HCT116 (cell line): Measurements from ENCODE around the gene AGER. TPM values are rescaled to one million over a fixed set of nuclear protein-coding genes. Genes with fewer than 3 reads are reported as not detected.

Experiments
- ATAC-seq: fragments of 200-7000 bp; cut with Tn5 transposase; 2 replicates; pipeline ENCODE4 v1.9.1; 2020; ENCODE audit warnings: mild to moderate bottlenecking, moderate library complexity
- BruUV-seq: library from RNA; stranded (reverse); fragments of 400-500 nt; replicated peaks from 2 replicates; lab custom pipeline; 2021; lab: Mats Ljungman, UMichigan
- CTCF ChIA-PET: fragments of 300-600 bp; sonication (Branson Sonifier 250); formaldehyde crosslinking; loops from one replicate; lab custom pipeline; 2021; ENCODE audit warnings: antibody characterized with exemption; lab: Charles Lee
- POLR2A ChIA-PET: fragments of 300-600, 350-600 bp; sonication (Branson Sonifier 250); formaldehyde crosslinking; loops from one replicate; lab custom pipeline; 2021; ENCODE audit warnings: antibody characterized with exemption; lab: Charles Lee
- RAD21 ChIA-PET, 2 experiments: fragments of 300-600 bp; sonication (Branson Sonifier 250); formaldehyde crosslinking; loops; one replicate each; lab custom pipeline; 2023; ENCODE audit warnings: low total read pairs in 2 of 2; ENCODE audit not compliant: uncharacterized antibody in 2 of 2, unreplicated experiment in 2 of 2, low non-redundant PET in 1 of 2; lab: Charles Lee
- DNase-seq: peaks from one replicate; pipeline ENCODE4 v3.0.0-alpha.2; 2010; ENCODE audit warnings: low read depth, low spot score
- H2AFZ ChIP-seq: fragments of 200-600 bp; shearing (Covaris generic), sonication (generic); 2 replicates; pipeline ENCODE4 v1.6.1; 2017; ENCODE audit warnings: low read depth, mixed run types, mixed read lengths, antibody characterized with exemption, low read length; ENCODE audit not compliant: poor library complexity, severe bottlenecking
- H3K27ac ChIP-seq: 2 replicates; pipeline ENCODE4 v1.5.1; 2012; ENCODE audit warnings: low read depth, low read length
- H3K27me3 ChIP-seq: fragments of 200-600 bp; sonication (generic); 2 replicates; pipeline ENCODE4 v1.6.1; 2016; ENCODE audit warnings: mixed run types, low read length, mixed read lengths; ENCODE audit not compliant: insufficient read depth
- H3K36me3 ChIP-seq, 2 experiments: fragments of 200-500 bp in 1 of 2; fragments of 200-600 bp in 1 of 2; sonication (Bioruptor generic) in 1 of 2; sonication (generic) in 1 of 2; 2 replicates each; pipeline versions ENCODE4 v1.5.1 to v1.6.1; 2014 to 2016; ENCODE audit warnings: low read length in 2 of 2, inconsistent platforms in 1 of 2, mixed read lengths in 1 of 2, mixed run types in 1 of 2; ENCODE audit not compliant: insufficient read depth in 2 of 2, control insufficient read depth in 1 of 2
- H3K4me1 ChIP-seq, 2 experiments: fragments of 200-600 bp in 1 of 2; sonication (generic) in 1 of 2; 2 replicates each; pipeline versions ENCODE4 v1.5.1 to v1.6.1; 2012 to 2017; ENCODE audit warnings: low read length in 2 of 2, inconsistent platforms in 1 of 2, mild to moderate bottlenecking in 1 of 2, mixed read lengths in 1 of 2, mixed run types in 1 of 2, moderate library complexity in 1 of 2; ENCODE audit not compliant: insufficient read depth in 2 of 2, control insufficient read depth in 1 of 2
- H3K4me2 ChIP-seq: fragments of 200-600 bp; sonication (generic); 2 replicates; pipeline ENCODE4 v1.6.1; 2017; ENCODE audit warnings: mixed run types, low read length, mixed read lengths
- H3K4me3 ChIP-seq, 2 experiments: fragments of 200-600 bp in 1 of 2; sonication (generic) in 1 of 2; replicated peaks in 1 of 2; 2 replicates each; pipeline ENCODE4 v1.5.1; 2011 to 2016; ENCODE audit warnings: low read length in 2 of 2, control low read depth in 1 of 2, low read depth in 1 of 2, mild to moderate bottlenecking in 1 of 2, mixed read lengths in 1 of 2, mixed run types in 1 of 2
- H3K79me2 ChIP-seq: fragments of 200-600 bp; sonication (generic); 2 replicates; pipeline ENCODE4 v1.6.1; 2017; ENCODE audit warnings: mild to moderate bottlenecking, mixed run types, low read length, moderate library complexity, mixed read lengths; ENCODE audit not compliant: insufficient read depth
- H3K9ac ChIP-seq: fragments of 200-600 bp; sonication (generic); 2 replicates; pipeline ENCODE4 v1.6.1; 2016; ENCODE audit warnings: low read length, mixed read lengths
- H3K9me2 ChIP-seq: fragments of 200-600 bp; sonication (generic), shearing (Covaris generic); 2 replicates; pipeline ENCODE4 v1.6.1; 2017; ENCODE audit warnings: mixed run types, mild to moderate bottlenecking, moderate library complexity; ENCODE audit not compliant: insufficient read depth
- H3K9me3 ChIP-seq, 2 experiments: fragments of 200-500 bp in 1 of 2; fragments of 200-600 bp in 1 of 2; sonication (Bioruptor generic) in 1 of 2; sonication (generic) in 1 of 2; 2 replicates each; pipeline ENCODE4 v1.6.1; 2014 to 2017; ENCODE audit warnings: low read length in 2 of 2, mixed read lengths in 2 of 2, inconsistent platforms in 1 of 2, low read depth in 1 of 2, mild to moderate bottlenecking in 1 of 2, mixed run types in 1 of 2, moderate library complexity in 1 of 2; ENCODE audit not compliant: control insufficient read depth in 1 of 2, insufficient read depth in 1 of 2
- H4K20me1 ChIP-seq: fragments of 200-600 bp; sonication (generic), shearing (Covaris generic); 2 replicates; pipeline ENCODE4 v1.6.1; 2017; ENCODE audit warnings: mixed run types, mild to moderate bottlenecking, moderate library complexity; ENCODE audit not compliant: insufficient read depth
- EGR1 ChIP-seq: IDR thresholded peaks from 2 replicates; pipeline ENCODE4 v1.6.1; 2012; ENCODE audit warnings: low read depth
- EZH2 ChIP-seq: fragments of 200-600 bp; sonication (generic); IDR thresholded peaks from 2 replicates; pipeline ENCODE4 v1.6.1; 2017; ENCODE audit warnings: antibody characterized with exemption, mixed run types
- POLR2AphosphoS5 ChIP-seq: IDR thresholded peaks from 2 replicates; pipeline ENCODE4 v1.6.1; 2011; ENCODE audit warnings: mild to moderate bottlenecking, low read depth, low read length, moderate library complexity
- RAD21 ChIP-seq: IDR thresholded peaks from 2 replicates; pipeline ENCODE4 v1.6.1; 2012; ENCODE audit warnings: low read depth, mild to moderate bottlenecking
- SP1 ChIP-seq: IDR thresholded peaks from 2 replicates; pipeline ENCODE4 v1.6.1; 2012; ENCODE audit warnings: low read depth
- SRF ChIP-seq: IDR thresholded peaks from 2 replicates; pipeline ENCODE4 v1.6.1; 2012; ENCODE audit warnings: low read depth
- ZFX ChIP-seq: fragments of 450-650 bp; IDR thresholded peaks from 2 replicates; pipeline ENCODE4 v1.6.1; 2017
- intact Hi-C: fragments of 100-400 bp; cut with micrococcal nuclease; formaldehyde crosslinking; loops from 2 replicates; pipeline ENCODE4 v1.10.0; 2022
- total RNA-seq: library from RNA; stranded (reverse); gene quantifications from one replicate; pipeline ENCODE4 v1.2.1, GENCODE V29; 2021; ENCODE audit not compliant: unreplicated experiment
- TF ChIP-seq, protein P1 (sequence below): IDR thresholded peaks from 2 replicates; pipeline ENCODE4 v1.6.1; 2012; ENCODE audit warnings: low read depth
- TF ChIP-seq, protein P2 (sequence below): IDR thresholded peaks from 2 replicates; pipeline ENCODE4 v1.6.1; 2012

The AGER gene
- total RNA-seq, 1 experiment from 2014 or later = 22.6 TPM

DNA sequence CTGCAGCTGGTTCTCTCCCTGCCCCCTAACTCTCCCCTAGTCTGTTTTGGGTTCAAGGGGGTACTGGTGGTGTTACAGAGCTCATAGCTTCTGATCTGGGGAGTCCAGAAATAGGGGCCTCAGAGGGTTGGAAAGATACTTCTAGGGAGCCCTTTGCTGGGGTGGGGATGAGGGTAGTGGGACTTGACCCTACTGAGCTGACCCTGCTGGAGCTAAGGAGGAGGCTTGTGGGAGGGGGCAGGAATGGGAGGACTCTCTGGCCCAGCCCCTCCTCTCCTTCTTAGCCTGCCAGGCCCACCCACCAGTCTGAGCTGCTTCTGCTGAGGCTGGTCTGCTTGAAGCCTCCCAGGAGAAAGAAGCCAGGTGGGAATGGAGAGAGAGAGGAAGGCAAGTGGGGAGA, 19.8 kb downstream of the AGER start, which contains the start of gene EGFL8:
TSS of gene EGFL8 (plus strand) at position 301 of the 400 bp plus-strand sequence. CDS start 1,571 bp downstream, outside the sequence.
- Histone ChIP-seq H3K36me3 (peaks cover 4 to 6% of the 10 kb centered on the region in 2 experiments; a peak in 3 of 4 replicates), H3K27ac (no peak within 1 kb of the TSS), H3K4me3 (no peak within 1 kb of the TSS), H4K20me1 (no peaks in the 10 kb centered on the region), H3K27me3 (no peaks in the 10 kb centered on the region), H3K9me2 (no peaks in the 10 kb centered on the region), H3K9ac (no peak within 1 kb of the TSS), H2AFZ (no peak within 1 kb of the TSS), H3K79me2 (no peaks in the 10 kb centered on the region), H3K9me3 (no peaks in the 10 kb centered on the region), H3K4me1 (no peaks in the 10 kb centered on the region), H3K4me2 (no peak within 1 kb of the TSS)
- ChIA-PET POLR2A (interaction anchor here (1.6 kb wide), 1 partner anchor 13 kb away, joined by 6 read pairs; no protein-coding TSS in a partner anchor), CTCF (no interaction called here), RAD21 (no interaction called here)
- no peak for TF ChIP-seq SRF
- TF ChIP-seq ZFX = no peak
- no peak for TF ChIP-seq POLR2AphosphoS5
- TF ChIP-seq EZH2 = no peak
- no peak for TF ChIP-seq EGR1
- intact Hi-C loops = no loop called here
- no peak for ATAC-seq
- BruUV-seq = no TSS peak
- no peak for DNase-seq

DNA sequence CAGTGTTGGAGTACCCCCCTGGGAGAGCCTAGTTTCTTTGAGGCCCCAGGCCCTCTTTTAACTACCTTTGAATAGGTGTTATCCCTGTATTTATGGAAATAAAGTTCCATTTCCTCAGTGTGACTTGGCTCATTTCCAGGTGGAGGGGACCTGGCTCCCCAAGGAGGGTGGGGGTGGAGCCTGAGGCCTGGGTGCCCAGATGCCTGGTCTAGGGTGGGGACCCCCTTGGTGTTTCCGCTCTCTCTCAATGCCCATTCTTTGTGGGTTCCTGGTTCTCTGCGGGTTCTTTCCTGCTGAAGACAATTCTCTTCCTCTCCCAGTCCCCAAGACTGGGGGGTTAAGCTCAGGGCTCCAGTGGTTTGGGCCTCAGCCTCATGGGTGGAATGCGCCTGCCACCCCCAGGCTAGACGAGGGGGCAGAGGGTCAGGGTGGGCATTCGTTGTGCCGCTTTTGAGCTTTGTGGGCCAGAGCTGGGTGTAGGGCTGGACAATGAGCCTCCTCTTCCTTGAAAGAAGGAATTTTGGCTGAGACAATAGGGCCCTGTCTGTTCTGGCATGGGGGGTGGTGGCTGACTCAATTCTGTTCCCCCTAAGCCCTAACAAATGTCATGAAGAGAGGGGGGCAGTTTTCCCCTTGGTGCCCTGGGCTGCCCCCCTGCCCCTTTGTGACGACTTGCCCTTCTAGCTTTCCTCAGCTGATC, 20.3 kb downstream of the AGER start:
- H3K79me2 ChIP-seq = no peaks in the 10 kb centered on the region
- ChIA-PET RAD21 (no interaction called here), CTCF (no interaction called here), POLR2A (interaction anchor here (1.6 kb wide), 1 partner anchor 13 kb away, joined by 6 read pairs; no protein-coding TSS in a partner anchor)
- H3K27ac ChIP-seq = no peak overlapping the region
- BruUV-seq = no TSS peak
- no peaks in the 10 kb centered on the region for H3K9me3 ChIP-seq
- no peak overlapping the region for H2AFZ ChIP-seq
- no peak overlapping the region for H3K4me3 ChIP-seq
- ATAC-seq (no peak), DNase-seq (no peak)
- H3K9me2 ChIP-seq = no peaks in the 10 kb centered on the region
- intact Hi-C loops = no loop called here
- no peaks in the 10 kb centered on the region for H3K4me1 ChIP-seq
- H4K20me1 ChIP-seq = no peaks in the 10 kb centered on the region
- H3K36me3 ChIP-seq = peaks cover 3 to 4% of the 10 kb centered on the region in 2 experiments; a peak in 3 of 4 replicates
- TF ChIP-seq SP1 = no peak
- no peak for TF ChIP-seq RAD21
- TF ChIP-seq, protein P1, sequence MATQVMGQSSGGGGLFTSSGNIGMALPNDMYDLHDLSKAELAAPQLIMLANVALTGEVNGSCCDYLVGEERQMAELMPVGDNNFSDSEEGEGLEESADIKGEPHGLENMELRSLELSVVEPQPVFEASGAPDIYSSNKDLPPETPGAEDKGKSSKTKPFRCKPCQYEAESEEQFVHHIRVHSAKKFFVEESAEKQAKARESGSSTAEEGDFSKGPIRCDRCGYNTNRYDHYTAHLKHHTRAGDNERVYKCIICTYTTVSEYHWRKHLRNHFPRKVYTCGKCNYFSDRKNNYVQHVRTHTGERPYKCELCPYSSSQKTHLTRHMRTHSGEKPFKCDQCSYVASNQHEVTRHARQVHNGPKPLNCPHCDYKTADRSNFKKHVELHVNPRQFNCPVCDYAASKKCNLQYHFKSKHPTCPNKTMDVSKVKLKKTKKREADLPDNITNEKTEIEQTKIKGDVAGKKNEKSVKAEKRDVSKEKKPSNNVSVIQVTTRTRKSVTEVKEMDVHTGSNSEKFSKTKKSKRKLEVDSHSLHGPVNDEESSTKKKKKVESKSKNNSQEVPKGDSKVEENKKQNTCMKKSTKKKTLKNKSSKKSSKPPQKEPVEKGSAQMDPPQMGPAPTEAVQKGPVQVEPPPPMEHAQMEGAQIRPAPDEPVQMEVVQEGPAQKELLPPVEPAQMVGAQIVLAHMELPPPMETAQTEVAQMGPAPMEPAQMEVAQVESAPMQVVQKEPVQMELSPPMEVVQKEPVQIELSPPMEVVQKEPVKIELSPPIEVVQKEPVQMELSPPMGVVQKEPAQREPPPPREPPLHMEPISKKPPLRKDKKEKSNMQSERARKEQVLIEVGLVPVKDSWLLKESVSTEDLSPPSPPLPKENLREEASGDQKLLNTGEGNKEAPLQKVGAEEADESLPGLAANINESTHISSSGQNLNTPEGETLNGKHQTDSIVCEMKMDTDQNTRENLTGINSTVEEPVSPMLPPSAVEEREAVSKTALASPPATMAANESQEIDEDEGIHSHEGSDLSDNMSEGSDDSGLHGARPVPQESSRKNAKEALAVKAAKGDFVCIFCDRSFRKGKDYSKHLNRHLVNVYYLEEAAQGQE = no peak
- TF ChIP-seq, protein P2, sequence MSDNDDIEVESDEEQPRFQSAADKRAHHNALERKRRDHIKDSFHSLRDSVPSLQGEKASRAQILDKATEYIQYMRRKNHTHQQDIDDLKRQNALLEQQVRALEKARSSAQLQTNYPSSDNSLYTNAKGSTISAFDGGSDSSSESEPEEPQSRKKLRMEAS = no peak
- no peaks in the 10 kb centered on the region for H3K27me3 ChIP-seq
- H3K4me2 ChIP-seq = no peak overlapping the region
- H3K9ac ChIP-seq = no peak overlapping the region
